ENCODE data around the gene BMP5.

The BMP5 gene

DNA sequence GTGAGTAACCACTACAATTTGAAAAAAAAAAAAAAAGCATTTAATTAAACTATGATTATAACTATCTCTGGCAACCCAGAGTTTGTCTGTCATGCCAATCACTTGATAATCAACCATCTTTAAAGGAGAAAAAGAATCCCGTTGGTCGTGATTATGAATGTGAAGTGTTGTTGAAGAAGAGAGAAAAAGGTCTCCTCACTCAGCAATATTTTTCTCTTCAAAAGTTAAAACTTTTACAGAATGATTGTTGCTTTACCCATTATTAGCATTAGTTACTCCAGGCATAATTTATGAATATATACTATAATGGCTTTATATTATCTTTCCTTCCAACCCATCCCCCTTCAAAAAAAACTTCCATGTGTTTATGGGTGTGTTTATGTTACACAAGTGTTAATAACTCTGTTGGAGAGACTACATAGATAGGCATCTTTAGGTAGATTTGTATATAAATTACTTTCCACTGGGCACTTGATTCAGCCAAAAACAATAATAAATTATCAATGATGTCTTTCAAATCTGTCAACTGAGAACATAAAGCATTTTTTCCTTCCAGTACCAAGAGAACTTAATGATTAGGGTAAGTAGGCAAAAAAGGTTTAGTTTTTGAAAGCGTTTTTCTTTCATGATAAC is 5.1 kb downstream of the BMP5 start:
- no peak for DNase-seq

DNA sequence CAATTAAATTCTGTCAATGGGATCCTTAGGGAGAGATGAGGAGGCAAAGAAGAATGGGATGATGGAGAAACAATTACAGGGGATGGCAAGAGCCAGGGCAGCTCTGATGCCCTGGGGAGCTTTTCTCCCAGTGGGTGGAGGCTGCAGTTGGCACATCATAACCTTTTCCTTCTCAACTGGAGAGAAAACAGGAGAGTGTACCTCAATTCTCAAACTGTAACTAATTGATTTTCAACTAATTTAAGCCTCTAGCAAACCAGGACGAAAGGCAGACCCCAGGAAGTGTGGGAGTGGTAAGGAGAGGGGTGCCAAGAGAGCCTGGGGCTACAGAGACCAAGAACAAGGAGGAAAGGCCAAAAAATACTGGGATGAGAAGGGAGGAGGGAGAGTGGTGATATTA is 5.7 kb downstream of the BMP5 start:
- DNase-seq: no peak

DNA sequence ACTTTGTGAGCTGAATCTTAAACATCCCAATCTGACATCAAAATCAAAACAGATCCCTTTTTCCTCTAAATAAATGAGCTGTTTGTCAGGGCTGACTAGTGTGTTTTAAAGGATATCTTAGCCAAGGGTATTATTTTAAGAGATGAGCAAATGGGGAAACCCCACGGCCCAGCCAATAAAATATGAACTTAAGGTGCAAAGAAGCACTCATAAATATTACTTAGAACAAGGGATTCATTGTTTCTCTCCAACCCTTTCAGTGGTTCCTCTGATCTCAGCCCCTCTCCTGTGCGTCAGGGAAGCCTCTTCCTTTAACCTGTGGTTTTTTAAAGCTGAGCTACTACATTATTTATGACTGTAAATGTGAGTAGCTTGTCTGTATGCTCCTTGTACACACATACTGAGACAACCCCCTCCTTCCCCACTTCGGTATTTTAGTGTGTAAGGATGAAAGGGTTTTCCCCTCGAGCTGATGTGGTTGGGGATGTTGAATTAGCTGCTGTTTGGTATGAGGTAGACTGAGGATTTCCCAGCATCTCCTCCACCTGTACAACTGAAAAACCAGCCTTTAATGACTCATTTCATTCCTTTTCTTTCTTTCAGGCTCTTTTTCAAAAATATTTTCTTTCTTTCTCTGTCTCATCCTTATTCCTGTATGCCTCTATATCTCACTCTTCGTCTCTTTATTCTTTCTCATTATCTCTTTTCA is 6.5 kb downstream of the BMP5 start:
- no peak for DNase-seq

DNA sequence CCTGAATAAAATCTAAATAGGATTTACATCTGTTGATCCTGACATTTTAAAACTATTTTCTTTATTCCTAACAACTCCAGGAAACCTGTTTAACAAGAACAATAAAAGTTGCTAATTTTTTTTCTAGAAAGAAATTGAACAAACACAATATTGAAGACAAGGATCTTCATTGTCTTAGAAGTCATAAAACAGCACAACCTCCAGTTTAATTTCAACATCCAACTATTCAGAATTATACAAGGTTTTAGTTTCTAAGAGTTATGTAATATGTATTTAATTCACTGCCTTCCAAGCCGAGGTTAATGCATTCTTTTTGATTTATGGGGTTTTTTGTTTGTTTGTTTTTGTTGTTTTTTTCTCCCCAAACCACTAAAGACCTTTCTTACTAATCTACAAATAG is 7.2 kb downstream of the BMP5 start:
- DNase-seq: no peak

DNA sequence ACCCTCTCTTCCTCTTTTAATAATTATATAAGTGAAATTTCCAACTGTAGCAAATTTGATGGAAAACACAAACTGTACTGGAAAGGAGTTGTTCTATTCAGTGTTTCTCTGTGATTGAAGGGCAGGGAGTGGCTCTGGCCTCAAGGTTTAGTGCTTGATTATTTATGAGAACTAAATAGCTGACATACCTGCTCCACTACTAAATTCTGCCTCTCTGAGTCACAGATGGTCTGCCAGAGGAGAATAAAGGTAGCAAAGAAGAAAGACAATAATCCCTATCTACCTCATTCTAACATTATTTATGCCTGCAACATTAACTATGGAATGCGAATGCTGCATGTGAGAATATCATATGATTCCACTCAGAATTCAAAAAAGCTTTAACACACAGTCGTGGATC is 9.3 kb downstream of the BMP5 start:
- no peak for DNase-seq

DNA sequence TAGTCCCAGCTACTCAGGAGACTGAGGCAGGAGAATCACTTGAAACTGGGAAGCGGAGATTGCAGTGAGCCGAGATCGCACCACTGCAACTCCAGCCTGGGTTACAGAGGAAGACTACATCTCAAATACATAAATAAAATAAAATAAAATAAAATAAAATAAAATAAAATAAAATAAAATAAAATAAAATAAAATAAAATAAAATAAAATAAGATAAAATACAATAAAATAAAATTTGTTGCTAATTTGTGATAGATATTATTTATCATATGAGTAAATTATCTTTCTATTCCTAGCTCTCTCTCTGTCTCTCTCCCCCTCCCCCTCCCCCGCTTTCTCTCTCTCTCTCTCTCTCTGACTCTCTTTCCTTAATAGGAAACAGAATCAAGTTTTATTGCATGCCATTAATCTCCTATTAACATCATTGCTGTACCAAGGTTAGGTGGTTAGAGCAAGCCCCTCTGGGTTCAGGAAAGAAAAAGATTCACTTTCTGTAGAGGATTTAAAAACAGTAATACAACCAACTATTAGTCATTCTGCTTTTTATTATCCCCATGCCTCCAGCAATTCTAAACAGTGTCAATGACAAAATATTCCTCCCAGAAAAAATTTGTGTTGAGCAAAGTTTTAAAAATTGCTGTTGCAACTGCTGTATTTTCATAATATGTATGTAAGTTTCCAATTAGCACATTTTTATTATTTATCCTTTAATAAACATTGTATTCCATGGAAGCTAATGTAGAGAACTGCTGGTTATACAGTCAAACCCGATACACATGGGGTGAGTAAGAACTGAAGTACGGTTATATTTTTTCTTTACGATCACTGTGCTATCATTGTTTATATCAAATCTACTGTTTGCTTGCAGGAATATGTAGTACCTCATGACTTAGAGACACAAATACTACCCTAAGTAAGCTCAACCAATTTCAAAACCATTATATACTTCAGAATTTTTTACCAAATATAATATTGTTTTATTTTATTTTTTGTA is 22.1 kb downstream of the BMP5 start:
- DNase-seq: no peak

DNA sequence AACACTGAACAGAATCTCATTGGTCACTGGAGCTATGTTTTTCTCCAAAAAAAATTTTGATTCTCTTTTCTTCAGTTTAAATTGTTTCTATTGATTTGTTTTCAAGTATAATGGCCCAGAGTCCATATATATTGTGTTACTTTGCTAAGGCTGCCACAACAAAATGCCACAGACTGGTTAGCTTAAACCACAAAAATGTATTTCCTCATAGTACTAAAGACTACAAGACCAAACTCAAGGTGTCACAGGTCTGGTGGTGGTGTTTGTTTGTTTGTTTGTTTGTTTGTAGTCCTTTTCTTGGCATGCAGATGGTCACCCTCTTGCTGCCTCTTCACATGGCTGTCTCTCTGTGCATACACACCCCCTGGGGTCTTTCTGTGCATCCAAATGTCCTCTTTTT is 34.0 kb downstream of the BMP5 start:
- no peak for DNase-seq

DNA sequence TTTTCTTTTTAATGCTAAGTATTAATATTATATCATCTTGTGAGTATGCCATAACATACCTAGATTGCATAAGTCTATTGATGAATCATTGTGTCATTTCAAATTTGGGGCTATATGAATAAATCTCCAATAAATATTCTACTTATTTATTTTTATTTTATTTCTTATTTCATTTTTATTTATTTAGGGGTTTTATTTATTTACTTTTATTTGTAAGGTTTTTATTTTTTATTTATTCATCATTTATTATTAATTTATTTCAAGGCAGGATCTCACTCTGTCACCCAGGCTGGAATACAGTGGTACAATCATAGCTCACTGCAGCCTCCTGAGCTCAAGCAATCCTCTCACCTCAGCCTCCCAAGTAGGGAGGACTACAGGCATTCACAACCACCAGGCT is 36.3 kb downstream of the BMP5 start:
- no peak for DNase-seq

DNA sequence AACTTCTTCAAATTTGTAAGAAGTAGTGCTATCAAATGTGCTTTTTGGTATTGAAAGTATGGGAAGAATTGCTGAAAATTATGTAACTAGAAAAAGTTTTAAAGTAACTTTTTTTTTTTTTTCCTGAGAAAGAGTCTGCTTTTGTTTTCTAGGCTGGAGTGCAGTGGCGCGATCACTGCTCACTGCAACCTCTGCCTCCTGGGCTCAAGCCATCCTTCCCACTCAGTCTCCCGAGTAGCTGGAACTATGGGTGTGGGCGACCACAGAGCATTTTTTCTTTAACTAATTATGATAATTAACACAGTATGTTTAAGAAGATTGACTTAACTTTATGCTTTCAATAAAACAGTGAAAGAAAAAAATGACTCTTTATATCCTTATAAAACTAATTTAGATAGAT is 38.4 kb downstream of the BMP5 start:
- no peak for DNase-seq

DNA sequence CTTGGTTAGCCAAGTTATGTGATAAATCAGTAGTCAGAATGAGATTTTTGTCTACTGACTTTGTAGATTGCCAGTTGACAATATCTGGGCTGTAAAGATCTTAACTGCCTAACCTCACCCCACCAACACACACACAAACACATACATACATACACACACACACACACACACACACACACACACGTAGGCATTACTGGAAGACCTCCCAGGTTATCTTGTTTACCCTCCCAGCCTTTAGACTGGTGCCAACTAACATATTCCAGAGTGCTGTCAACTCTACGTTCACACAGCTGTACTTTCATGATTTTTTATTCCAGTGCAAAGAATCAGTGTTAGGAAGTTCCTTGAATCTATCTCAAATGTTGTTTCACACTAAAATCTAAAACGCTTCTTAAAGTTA is 38.9 kb downstream of the BMP5 start:
- DNase-seq: no peak

DNA sequence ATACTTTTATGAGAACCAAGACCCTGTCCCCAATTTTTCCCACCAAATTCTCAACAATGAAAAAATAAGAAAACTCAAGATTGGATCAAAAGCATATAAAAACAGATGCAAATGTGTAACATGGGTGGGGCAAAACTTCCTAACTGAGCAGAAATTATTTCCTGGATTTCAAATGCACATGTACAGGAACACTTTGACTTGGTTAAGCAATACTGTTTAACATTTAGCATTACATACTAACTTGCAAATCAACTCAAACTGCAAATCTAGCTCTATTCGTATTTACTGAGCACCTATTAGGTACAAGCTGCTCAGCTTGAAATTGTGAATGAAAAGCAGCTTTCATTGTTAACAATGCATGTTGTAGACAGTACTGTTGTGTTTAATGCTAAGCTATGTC is 40.2 kb downstream of the BMP5 start:
- no peak for DNase-seq

DNA sequence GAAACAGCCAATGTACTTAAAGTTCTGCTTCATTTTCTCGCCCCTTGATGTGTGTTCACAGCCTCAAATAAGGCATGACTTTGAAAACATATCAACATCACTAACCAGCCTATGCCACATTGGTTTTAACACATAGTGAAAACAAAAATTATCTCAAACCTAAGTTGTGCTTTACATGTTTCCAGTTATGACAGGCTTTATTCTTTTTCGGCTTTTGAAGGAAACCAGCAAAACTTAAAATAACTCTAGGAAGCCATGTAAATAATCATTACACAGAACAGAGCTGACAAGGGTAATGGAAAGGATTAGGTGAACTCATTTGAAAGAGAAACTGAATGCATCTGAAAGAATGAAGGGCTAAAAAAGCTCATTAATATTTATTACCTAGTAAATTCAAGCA is 42.1 kb downstream of the BMP5 start:
- DNase-seq: no peak

DNA sequence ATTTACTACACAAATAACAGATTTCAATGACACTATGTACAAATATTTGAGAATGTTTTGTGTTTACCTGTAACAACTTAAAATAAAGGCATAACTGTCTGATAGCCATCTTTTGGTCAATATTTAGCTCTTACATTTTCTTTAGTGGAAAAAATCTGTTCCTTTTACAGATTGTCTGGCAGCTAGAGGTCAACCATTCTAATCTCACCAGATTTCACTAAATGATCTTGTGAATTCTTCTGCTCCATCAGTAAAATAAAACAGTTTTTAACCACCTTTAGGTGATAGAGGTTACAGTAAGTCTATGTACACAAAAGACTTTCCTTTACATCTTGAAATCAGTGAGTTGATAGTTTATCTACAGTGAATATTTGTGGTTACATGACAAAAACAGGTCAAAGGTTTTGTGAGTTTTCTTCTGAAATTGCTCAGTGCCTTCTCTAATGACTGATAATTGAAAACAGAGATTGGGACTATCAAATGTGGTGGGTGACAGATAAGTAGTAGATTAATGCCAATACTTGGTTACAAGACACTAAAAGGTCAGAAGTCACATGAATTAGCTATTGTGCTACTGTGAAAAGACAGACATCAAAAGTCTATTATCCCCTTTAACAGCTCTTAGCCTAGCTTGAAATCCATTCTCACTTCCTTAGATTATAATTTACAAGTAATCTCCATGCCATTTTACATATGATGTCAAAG is 47.4 kb downstream of the BMP5 start:
- no peak for DNase-seq

DNA sequence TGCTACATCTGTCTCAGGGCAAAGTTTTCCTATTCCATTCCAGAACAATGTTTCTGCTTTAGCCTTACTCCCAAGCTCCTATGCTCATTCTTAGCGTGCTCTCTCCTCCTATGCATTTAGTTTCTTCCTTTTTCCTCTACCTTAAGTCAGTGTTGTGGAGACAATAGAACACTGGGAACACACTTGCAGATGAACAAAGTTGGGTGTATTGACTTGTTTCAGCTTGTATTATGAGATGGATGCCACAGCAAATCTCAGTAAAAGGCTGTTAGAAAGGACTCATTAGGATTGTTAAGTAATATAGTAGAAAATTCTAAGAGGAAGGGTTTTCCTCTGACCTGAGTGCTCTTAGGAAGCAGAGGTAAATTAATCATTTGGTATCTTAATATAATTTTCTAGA is 48.4 kb downstream of the BMP5 start:
- no peak for DNase-seq

DNA sequence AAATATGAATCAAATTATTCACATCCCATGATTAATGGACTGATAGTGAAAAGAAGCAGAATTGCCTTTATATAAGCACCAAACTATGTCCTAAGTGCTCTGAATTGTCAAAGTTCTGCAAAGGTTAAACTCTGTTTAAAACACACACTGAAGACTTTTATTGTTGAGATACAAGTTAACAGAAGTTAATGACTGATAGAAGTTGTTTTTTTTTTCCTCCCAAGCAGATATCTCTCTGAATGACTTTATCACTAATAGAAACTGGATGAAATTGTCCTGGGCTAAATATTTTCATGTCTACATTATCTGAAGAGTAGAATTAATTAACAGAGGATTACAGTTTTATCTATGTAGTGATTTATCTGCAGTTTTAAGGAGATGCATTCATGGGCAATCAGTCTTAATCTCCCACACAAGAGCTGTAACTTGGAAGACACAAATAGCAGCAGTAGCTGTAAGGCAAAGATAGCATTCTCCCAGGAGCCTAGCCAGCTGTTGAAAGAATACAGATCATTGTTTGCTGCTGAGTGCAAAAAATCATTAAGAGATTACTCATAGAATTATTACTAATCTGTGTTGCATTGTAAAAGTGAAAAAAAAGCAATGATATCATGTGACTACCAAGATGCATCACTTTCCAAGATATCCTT is 49.9 kb downstream of the BMP5 start:
- DNase-seq: no peak

DNA sequence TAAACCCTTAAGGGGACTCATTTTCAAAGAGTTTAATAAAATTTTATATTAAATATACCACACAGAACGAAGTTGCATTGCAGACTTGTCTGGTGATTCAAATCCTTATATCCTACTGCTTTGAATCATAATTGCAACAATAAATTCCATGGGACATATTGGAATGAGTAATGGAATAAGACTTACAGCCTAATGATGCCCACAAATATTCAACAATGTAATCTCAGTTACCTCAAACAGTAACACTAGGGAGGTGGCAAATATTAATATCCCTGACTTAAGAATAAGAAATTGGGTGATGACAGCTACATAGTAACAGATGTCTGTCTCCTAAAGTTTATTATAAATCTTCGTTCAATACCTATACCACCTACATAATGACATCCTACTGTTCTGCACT is 52.6 kb downstream of the BMP5 start:
- DNase-seq: no peak

DNA sequence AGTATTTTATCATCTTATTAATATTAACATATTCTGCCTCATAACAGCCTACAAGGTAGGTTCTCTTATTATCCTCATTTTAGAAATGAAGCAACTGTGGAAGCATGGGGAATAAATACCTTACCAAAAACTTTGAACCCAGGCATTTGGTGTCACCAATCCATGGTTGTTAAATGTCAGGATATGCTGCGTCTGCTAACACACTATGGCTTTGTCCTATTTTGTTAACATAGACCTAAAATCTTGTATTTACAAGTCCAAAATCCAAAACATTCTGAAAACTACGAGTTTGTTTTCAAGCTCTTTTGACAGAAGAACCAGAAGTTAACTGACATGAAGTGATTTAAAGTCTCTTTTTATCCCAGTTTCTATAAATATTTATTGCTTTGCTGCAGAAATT is 53.4 kb downstream of the BMP5 start:
- DNase-seq: no peak

DNA sequence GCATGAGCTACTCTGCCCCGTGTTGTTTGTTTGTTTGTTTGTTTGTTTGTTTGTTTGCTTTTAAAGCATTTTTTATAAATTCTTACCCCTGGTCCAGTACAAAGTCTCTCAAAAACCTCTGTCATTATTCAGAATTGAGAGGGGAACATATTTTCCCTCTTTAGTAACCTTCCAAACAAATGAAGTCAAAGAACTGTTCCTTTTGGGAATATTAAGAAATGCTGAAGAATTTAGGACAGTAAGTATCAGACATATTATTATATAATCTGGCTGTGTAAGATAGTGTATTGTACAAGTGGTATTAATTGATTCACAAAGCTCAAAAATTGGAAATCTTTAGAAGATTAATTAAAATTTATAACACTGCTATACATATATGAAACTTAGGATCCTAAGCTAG is 54.7 kb downstream of the BMP5 start:
- DNase-seq: no peak

DNA sequence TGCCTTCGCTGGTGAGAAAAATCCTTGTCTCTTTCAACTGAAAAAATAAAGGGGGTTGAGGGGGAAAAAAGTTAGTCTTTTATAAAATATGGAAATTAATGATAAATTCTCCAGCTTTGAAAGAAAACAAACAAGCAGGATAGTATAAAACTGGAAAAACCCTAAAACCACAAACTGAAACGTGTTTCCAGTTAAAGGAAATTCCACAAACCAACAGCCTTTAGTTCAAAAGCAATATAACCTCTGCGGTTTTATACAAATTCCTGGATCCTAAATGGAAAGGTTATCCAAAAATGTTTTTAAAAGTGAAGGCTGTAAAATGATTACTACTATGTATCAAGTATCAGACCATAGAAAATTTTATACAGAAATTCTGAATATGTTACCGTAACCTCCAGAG is 55.6 kb downstream of the BMP5 start:
- no peak for DNase-seq

DNA sequence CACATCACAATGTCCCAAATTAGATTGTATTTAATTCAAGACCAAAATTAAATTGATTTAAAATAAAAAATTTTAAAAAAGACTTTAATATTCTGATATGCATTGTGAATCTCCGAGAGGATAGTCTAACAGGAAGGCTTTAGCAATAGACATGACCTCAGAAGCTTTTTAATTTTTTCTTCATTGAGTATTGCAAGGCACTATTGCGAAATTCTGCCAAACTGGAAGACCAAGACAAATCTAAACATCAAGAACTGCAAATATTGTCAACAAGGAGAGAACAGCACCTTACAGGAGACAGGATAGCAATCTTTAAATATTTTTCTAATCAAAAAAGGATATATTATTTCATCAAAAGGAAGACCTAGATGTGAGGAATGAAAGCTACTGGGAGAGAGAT is 56.9 kb downstream of the BMP5 start:
- no peak for DNase-seq

DNA sequence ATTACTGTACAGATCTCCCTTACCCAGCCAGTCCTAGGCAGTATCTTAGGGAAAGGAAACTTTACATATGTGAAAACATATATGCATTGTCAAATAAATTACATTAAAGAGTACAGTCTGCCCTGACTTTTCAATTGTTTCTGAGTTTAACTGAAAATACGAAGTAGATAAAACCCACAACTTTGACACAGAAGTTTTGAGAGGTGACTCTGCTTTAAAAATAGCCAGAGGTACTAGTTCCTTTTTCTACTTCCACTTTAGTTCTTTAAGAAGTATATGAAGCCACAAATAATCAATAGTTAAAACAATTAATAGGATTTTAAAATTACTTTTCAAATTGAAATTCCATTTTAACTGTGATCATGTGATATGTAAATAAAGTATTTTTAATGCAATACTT is 62.9 kb downstream of the BMP5 start:
- no peak for DNase-seq

DNA sequence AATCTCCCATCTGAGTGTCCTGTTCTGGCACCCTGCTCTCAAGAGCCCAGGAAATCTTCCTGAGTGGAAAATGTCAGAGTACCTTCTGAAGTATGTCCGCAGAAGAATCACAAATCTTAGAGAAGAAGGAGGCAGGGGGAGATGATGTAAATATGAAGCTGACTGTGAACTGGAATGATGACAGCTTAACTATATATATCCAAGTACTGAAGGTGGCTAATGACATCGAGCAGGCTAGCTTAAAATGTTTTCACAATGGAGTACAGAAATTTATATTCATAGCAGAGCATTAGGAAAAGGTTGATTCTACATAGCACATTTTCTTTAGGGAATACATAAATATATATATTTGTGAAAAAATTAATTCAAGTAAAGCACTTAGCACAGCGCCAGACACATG is 64.3 kb downstream of the BMP5 start:
- no peak for DNase-seq

DNA sequence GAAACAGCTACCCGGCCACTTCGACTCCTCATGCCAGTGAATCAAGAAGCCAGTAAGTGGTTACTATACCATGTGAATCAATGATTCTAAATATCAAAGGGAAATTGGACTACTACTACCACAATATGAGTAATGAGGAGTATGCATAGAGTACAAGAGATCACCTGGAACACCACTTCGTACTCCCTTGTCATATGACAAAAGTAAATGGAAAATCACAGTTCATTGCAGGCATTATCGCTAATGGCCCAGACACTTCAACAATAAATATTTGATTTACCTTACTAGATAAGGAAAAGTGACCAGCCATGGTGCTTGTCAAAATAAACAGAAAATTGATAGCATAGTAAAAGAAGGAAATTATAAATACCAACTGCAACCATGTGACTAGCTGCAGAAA is 73.1 kb downstream of the BMP5 start:
- no peak for DNase-seq
